HCT116 (cell line): ENCODE data around the gene PPP1R15A. TPM values are rescaled to one million over a fixed set of nuclear protein-coding genes. Genes with fewer than 3 reads are reported as not detected.

Experiments
- ATAC-seq: fragments of 200-7000 bp; cut with Tn5 transposase; 2 replicates; pipeline ENCODE4 v1.9.1; 2020; ENCODE audit warnings: mild to moderate bottlenecking, moderate library complexity
- BruUV-seq: library from RNA; stranded (reverse); fragments of 400-500 nt; replicated peaks from 2 replicates; lab custom pipeline; 2021; lab: Mats Ljungman, UMichigan
- CTCF ChIA-PET: fragments of 300-600 bp; sonication (Branson Sonifier 250); formaldehyde crosslinking; loops from one replicate; lab custom pipeline; 2021; ENCODE audit warnings: antibody characterized with exemption; lab: Charles Lee
- POLR2A ChIA-PET: fragments of 300-600, 350-600 bp; sonication (Branson Sonifier 250); formaldehyde crosslinking; loops from one replicate; lab custom pipeline; 2021; ENCODE audit warnings: antibody characterized with exemption; lab: Charles Lee
- RAD21 ChIA-PET, 2 experiments: fragments of 300-600 bp; sonication (Branson Sonifier 250); formaldehyde crosslinking; loops; one replicate each; lab custom pipeline; 2023; ENCODE audit warnings: low total read pairs in 2 of 2; ENCODE audit not compliant: uncharacterized antibody in 2 of 2, unreplicated experiment in 2 of 2, low non-redundant PET in 1 of 2; lab: Charles Lee
- DNase-seq: peaks from one replicate; pipeline ENCODE4 v3.0.0-alpha.2; 2010; ENCODE audit warnings: low read depth, low spot score
- H2AFZ ChIP-seq: fragments of 200-600 bp; shearing (Covaris generic), sonication (generic); 2 replicates; pipeline ENCODE4 v1.6.1; 2017; ENCODE audit warnings: low read depth, mixed run types, mixed read lengths, antibody characterized with exemption, low read length; ENCODE audit not compliant: poor library complexity, severe bottlenecking
- H3K27ac ChIP-seq: 2 replicates; pipeline ENCODE4 v1.5.1; 2012; ENCODE audit warnings: low read depth, low read length
- H3K27me3 ChIP-seq: fragments of 200-600 bp; sonication (generic); 2 replicates; pipeline ENCODE4 v1.6.1; 2016; ENCODE audit warnings: mixed run types, low read length, mixed read lengths; ENCODE audit not compliant: insufficient read depth
- H3K36me3 ChIP-seq, 2 experiments: fragments of 200-500 bp in 1 of 2; fragments of 200-600 bp in 1 of 2; sonication (Bioruptor generic) in 1 of 2; sonication (generic) in 1 of 2; 2 replicates each; pipeline versions ENCODE4 v1.5.1 to v1.6.1; 2014 to 2016; ENCODE audit warnings: low read length in 2 of 2, inconsistent platforms in 1 of 2, mixed read lengths in 1 of 2, mixed run types in 1 of 2; ENCODE audit not compliant: insufficient read depth in 2 of 2, control insufficient read depth in 1 of 2
- H3K4me1 ChIP-seq, 2 experiments: fragments of 200-600 bp in 1 of 2; sonication (generic) in 1 of 2; 2 replicates each; pipeline versions ENCODE4 v1.5.1 to v1.6.1; 2012 to 2017; ENCODE audit warnings: low read length in 2 of 2, inconsistent platforms in 1 of 2, mild to moderate bottlenecking in 1 of 2, mixed read lengths in 1 of 2, mixed run types in 1 of 2, moderate library complexity in 1 of 2; ENCODE audit not compliant: insufficient read depth in 2 of 2, control insufficient read depth in 1 of 2
- H3K4me2 ChIP-seq: fragments of 200-600 bp; sonication (generic); 2 replicates; pipeline ENCODE4 v1.6.1; 2017; ENCODE audit warnings: mixed run types, low read length, mixed read lengths
- H3K4me3 ChIP-seq, 2 experiments: fragments of 200-600 bp in 1 of 2; sonication (generic) in 1 of 2; replicated peaks in 1 of 2; 2 replicates each; pipeline ENCODE4 v1.5.1; 2011 to 2016; ENCODE audit warnings: low read length in 2 of 2, control low read depth in 1 of 2, low read depth in 1 of 2, mild to moderate bottlenecking in 1 of 2, mixed read lengths in 1 of 2, mixed run types in 1 of 2
- H3K79me2 ChIP-seq: fragments of 200-600 bp; sonication (generic); 2 replicates; pipeline ENCODE4 v1.6.1; 2017; ENCODE audit warnings: mild to moderate bottlenecking, mixed run types, low read length, moderate library complexity, mixed read lengths; ENCODE audit not compliant: insufficient read depth
- H3K9ac ChIP-seq: fragments of 200-600 bp; sonication (generic); 2 replicates; pipeline ENCODE4 v1.6.1; 2016; ENCODE audit warnings: low read length, mixed read lengths
- H3K9me2 ChIP-seq: fragments of 200-600 bp; sonication (generic), shearing (Covaris generic); 2 replicates; pipeline ENCODE4 v1.6.1; 2017; ENCODE audit warnings: mixed run types, mild to moderate bottlenecking, moderate library complexity; ENCODE audit not compliant: insufficient read depth
- H3K9me3 ChIP-seq, 2 experiments: fragments of 200-500 bp in 1 of 2; fragments of 200-600 bp in 1 of 2; sonication (Bioruptor generic) in 1 of 2; sonication (generic) in 1 of 2; 2 replicates each; pipeline ENCODE4 v1.6.1; 2014 to 2017; ENCODE audit warnings: low read length in 2 of 2, mixed read lengths in 2 of 2, inconsistent platforms in 1 of 2, low read depth in 1 of 2, mild to moderate bottlenecking in 1 of 2, mixed run types in 1 of 2, moderate library complexity in 1 of 2; ENCODE audit not compliant: control insufficient read depth in 1 of 2, insufficient read depth in 1 of 2
- H4K20me1 ChIP-seq: fragments of 200-600 bp; sonication (generic), shearing (Covaris generic); 2 replicates; pipeline ENCODE4 v1.6.1; 2017; ENCODE audit warnings: mixed run types, mild to moderate bottlenecking, moderate library complexity; ENCODE audit not compliant: insufficient read depth
- CEBPB ChIP-seq: IDR thresholded peaks from 2 replicates; pipeline ENCODE4 v1.6.1; 2012; ENCODE audit warnings: low read depth
- EGR1 ChIP-seq: IDR thresholded peaks from 2 replicates; pipeline ENCODE4 v1.6.1; 2012; ENCODE audit warnings: low read depth
- EZH2 ChIP-seq: fragments of 200-600 bp; sonication (generic); IDR thresholded peaks from 2 replicates; pipeline ENCODE4 v1.6.1; 2017; ENCODE audit warnings: antibody characterized with exemption, mixed run types
- JUND ChIP-seq: IDR thresholded peaks from 2 replicates; pipeline ENCODE4 v1.6.1; 2012
- POLR2A ChIP-seq: IDR thresholded peaks from 2 replicates; pipeline ENCODE4 v1.7.0; 2011; ENCODE audit warnings: borderline replicate concordance; ENCODE audit not compliant: insufficient read depth, insufficient read length; ENCODE audit errors: extremely low read depth
- RAD21 ChIP-seq: IDR thresholded peaks from 2 replicates; pipeline ENCODE4 v1.6.1; 2012; ENCODE audit warnings: low read depth, mild to moderate bottlenecking
- YY1 ChIP-seq: IDR thresholded peaks from 2 replicates; pipeline ENCODE4 v1.6.1; 2011; ENCODE audit warnings: low read length, low read depth, moderate library complexity, mild to moderate bottlenecking; ENCODE audit not compliant: insufficient replicate concordance; ENCODE audit errors: extremely low read depth
- ZBTB33 ChIP-seq: IDR thresholded peaks from 2 replicates; pipeline ENCODE4 v1.6.1; 2011; ENCODE audit warnings: mild to moderate bottlenecking, low read length, moderate library complexity; ENCODE audit not compliant: insufficient replicate concordance; ENCODE audit errors: extremely low read depth
- intact Hi-C: fragments of 100-400 bp; cut with micrococcal nuclease; formaldehyde crosslinking; loops from 2 replicates; pipeline ENCODE4 v1.10.0; 2022
- total RNA-seq: library from RNA; stranded (reverse); gene quantifications from one replicate; pipeline ENCODE4 v1.2.1, GENCODE V29; 2021; ENCODE audit not compliant: unreplicated experiment
- TF ChIP-seq, protein P1 (sequence below), 3 experiments: fragments of 200-600 bp in 1 of 3; sonication (generic) in 1 of 3; IDR thresholded peaks in 2 of 3; conservative IDR thresholded peaks in 1 of 3; 2 replicates each; pipeline ENCODE4 v1.5.1; 2012 to 2017; ENCODE audit warnings: low read depth in 2 of 3, low read length in 2 of 3, antibody characterized with exemption in 1 of 3, borderline replicate concordance in 1 of 3, control low read depth in 1 of 3, mild to moderate bottlenecking in 1 of 3, mixed read lengths in 1 of 3, mixed run types in 1 of 3, moderate library complexity in 1 of 3; ENCODE audit not compliant: insufficient read depth in 1 of 3

Gene PPP1R15A
- total RNA-seq, 1 experiment from 2014 or later = 50.3 TPM

DNA sequence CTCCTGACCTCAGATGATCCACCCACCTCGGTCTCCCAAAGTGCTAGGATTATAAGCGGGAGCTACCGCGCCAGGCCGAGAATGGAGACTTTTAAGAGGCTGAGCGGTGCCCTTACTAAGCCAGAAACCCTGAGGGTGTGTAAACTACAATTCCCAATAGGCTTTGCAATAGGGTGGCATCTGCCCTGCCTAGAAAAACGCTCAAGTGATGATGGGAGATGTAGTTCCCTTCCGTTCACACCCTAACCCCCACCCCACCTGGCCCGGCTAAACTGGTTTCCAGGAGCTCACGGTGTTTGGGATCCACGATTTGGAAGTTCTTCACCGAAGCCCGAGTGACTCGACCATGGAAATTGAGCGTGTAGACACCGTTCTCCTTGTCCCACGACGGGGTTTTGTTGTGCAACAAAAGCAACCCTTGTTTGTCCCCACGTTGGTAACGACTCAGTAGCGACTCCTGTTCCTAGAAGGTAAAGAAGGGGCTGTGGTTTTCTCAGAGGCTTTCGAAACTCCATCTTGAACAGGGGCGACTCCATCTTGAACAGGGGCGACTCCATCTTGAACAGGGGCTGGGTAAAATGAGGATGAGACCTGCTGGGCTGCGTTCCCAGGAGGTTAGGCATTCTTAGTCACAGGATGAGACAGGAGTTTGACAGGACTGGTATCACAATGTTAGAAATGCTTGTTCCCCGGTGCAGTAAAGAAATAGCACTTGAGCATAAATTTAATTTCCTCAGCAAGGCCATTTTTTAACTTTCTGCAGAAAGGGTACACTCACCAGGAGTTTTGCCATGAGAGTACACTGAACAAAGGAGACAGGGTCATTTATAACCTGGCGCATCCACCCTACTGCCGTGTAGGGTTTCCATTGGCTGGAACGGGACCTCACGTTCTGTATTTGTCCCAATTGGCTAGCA is 9.8 kb downstream of the PPP1R15A start:
- POLR2A ChIA-PET = interaction anchor here (0.7 to 2.1 kb wide), 2 partner anchors 10 to 735 kb away, joined by 4 to 8 read pairs; partner anchors contain the start of gene PPP1R15A
- DNase-seq = no peak
- ATAC-seq = peak; percentile 88

More for the DNA sequence above, 9.8 kb downstream of the PPP1R15A start:
- Histone ChIP-seq H3K79me2 (no peaks in the 10 kb centered on the region), H3K27ac (no peak overlapping the region), H3K4me3 (no peak overlapping the region), H3K27me3 (no peaks in the 10 kb centered on the region), H3K36me3 (no peaks in the 10 kb centered on the region), H4K20me1 (no peaks in the 10 kb centered on the region), H3K9me3 (no peaks in the 10 kb centered on the region), H3K4me1 (no peaks in the 10 kb centered on the region), H2AFZ (no peak overlapping the region), H3K4me2 (no peak overlapping the region), H3K9ac (no peak overlapping the region), H3K9me2 (no peaks in the 10 kb centered on the region)
- no peak for TF ChIP-seq EGR1
- TF ChIP-seq POLR2A = no peak
- TF ChIP-seq RAD21 = no peak
- TF ChIP-seq YY1 = no peak
- TF ChIP-seq JUND = no peak
- TF ChIP-seq, protein P1, sequence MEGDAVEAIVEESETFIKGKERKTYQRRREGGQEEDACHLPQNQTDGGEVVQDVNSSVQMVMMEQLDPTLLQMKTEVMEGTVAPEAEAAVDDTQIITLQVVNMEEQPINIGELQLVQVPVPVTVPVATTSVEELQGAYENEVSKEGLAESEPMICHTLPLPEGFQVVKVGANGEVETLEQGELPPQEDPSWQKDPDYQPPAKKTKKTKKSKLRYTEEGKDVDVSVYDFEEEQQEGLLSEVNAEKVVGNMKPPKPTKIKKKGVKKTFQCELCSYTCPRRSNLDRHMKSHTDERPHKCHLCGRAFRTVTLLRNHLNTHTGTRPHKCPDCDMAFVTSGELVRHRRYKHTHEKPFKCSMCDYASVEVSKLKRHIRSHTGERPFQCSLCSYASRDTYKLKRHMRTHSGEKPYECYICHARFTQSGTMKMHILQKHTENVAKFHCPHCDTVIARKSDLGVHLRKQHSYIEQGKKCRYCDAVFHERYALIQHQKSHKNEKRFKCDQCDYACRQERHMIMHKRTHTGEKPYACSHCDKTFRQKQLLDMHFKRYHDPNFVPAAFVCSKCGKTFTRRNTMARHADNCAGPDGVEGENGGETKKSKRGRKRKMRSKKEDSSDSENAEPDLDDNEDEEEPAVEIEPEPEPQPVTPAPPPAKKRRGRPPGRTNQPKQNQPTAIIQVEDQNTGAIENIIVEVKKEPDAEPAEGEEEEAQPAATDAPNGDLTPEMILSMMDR (IDR thresholded peaks at IDR 0.05 in 2 of 3, conservative IDR thresholded peaks at IDR 0.05 in 1 of 3; ENCODE audit: borderline replicate concordance in 1 of 3, insufficient read depth in 1 of 3, low read depth in 2 of 3, low read length in 2 of 3) = no peak
- TF ChIP-seq EZH2 = no peak
- TF ChIP-seq ZBTB33 = no peak
- TF ChIP-seq CEBPB = no peak
- intact Hi-C loops = no loop called here
- ChIA-PET CTCF (no interaction called here), RAD21 (no interaction called here)
- BruUV-seq = no TSS peak
